GM19025 (cell line): ENCODE measurements around the gene CACNA2D1.
"Not testable (repeated sequence)": the region's sequence is repeated elsewhere in the genome, so short reads cannot be mapped to it uniquely, and the experiment has no call there.

Source experiments
- ATAC-seq: cut with Tn5 transposase; IDR thresholded peaks from one replicate; pipeline ENCODE4 v1.9.1; 2021; ENCODE audit warnings: mild to moderate bottlenecking, low read depth, moderate library complexity; ENCODE audit not compliant: unreplicated experiment

Gene CACNA2D1

GRCh38 chr7:82141427-82141826 is 302.1 kb downstream of the CACNA2D1 start:
- no peak for ATAC-seq

- not testable (repeated sequence) for ATAC-seq
Measured at GRCh38 chr7:82140608-82141007, 303.0 kb downstream of the CACNA2D1 start.

- ATAC-seq, result no peak
Measured at GRCh38 chr7:82131215-82131614, 312.4 kb downstream of the CACNA2D1 start.

GRCh38 chr7:82129091-82129490 is 314.5 kb downstream of the CACNA2D1 start:
- ATAC-seq, result no peak

- no peak for ATAC-seq
Measured at GRCh38 chr7:82128546-82128945, 315.0 kb downstream of the CACNA2D1 start.

- ATAC-seq, result no peak
Measured at GRCh38 chr7:82126576-82126975, 317.0 kb downstream of the CACNA2D1 start.

- no peak for ATAC-seq
Measured at GRCh38 chr7:82124445-82124844, 319.1 kb downstream of the CACNA2D1 start.

GRCh38 chr7:82122275-82122674 is 321.3 kb downstream of the CACNA2D1 start:
- no peak for ATAC-seq

GRCh38 chr7:82114237-82114636 is 329.3 kb downstream of the CACNA2D1 start:
- ATAC-seq, result no peak

- ATAC-seq, result no peak
Measured at GRCh38 chr7:82110146-82110840, 333.3 kb downstream of the CACNA2D1 start.

- ATAC-seq, result no peak
Measured at GRCh38 chr7:82109288-82109687, 334.3 kb downstream of the CACNA2D1 start.

GRCh38 chr7:82106201-82106600 is 337.4 kb downstream of the CACNA2D1 start:
- no peak for ATAC-seq

GRCh38 chr7:82105463-82105862 is 338.1 kb downstream of the CACNA2D1 start:
- no peak for ATAC-seq

GRCh38 chr7:82098414-82098813 is 345.2 kb downstream of the CACNA2D1 start:
- ATAC-seq, result no peak

- ATAC-seq, result no peak
Measured at GRCh38 chr7:82091126-82091684, 352.4 kb downstream of the CACNA2D1 start.

- ATAC-seq, result no peak
Measured at GRCh38 chr7:82087099-82087498, 356.5 kb downstream of the CACNA2D1 start.

- no peak for ATAC-seq
Measured at GRCh38 chr7:82085116-82085515, 358.5 kb downstream of the CACNA2D1 start.

- no peak for ATAC-seq
Measured at GRCh38 chr7:82081644-82082224, 361.8 kb downstream of the CACNA2D1 start.

GRCh38 chr7:82080254-82080927 is 363.2 kb downstream of the CACNA2D1 start:
- no peak for ATAC-seq

- no peak for ATAC-seq
Measured at GRCh38 chr7:82079527-82079926, 364.1 kb downstream of the CACNA2D1 start.

- ATAC-seq, result peak; percentile 47
Measured at GRCh38 chr7:82078807-82079206, 364.8 kb downstream of the CACNA2D1 start.
